ENCODE measurements around the gene IGFL3.

IGFL3 gene

GRCh38 chr19:46076951-46077814 is 47.3 kb downstream of the IGFL3 start:
- peak in 1 of 2 donors; percentile 24 for DNase-seq (ENCODE audit: low read depth in 2 of 2)

GRCh38 chr19:46076031-46076880 is 48.2 kb downstream of the IGFL3 start:
- DNase-seq (ENCODE audit: low read depth in 2 of 2), result no peak

GRCh38 chr19:46073268-46073922 is 51.1 kb downstream of the IGFL3 start:
- DNase-seq (ENCODE audit: low read depth in 2 of 2), result no peak

Measured in activated CD4-positive, alpha-beta T cell treated with anti-CD3 and anti-CD28 coated beads for 24 hours (primary cell).